Kidney (tissue), 14 donors: ENCODE measurements around the gene SEMA4G. TPM values are rescaled to one million over a fixed set of nuclear protein-coding genes. Genes with fewer than 3 reads are reported as not detected.

Source experiments
- DNase-seq, 5 donors: peaks; one replicate each; pipeline ENCODE4 v3.0.0-alpha.2; 2013 to 2020
- FAIRE-seq: peaks from 2 replicates; lab custom pipeline; 2012; peaks lifted over from hg19 to GRCh38; lab: Jason Lieb, UNC
- H3K27ac ChIP-seq, 2 donors: one replicate each; pipeline ENCODE4 v1.7.0; 2013; ENCODE audit warnings: low read depth in 2 of 2, low read length in 2 of 2, inconsistent platforms in 1 of 2
- H3K27me3 ChIP-seq: one replicate; pipeline ENCODE4 v1.7.1; 2013; ENCODE audit warnings: low read length, inconsistent platforms; ENCODE audit not compliant: control insufficient read depth, insufficient read depth
- H3K36me3 ChIP-seq, 3 donors: one replicate each; pipeline versions ENCODE4 v1.7.0 to v1.7.1; 2013; ENCODE audit warnings: low read length in 3 of 3, control low read depth in 1 of 3, inconsistent platforms in 1 of 3; ENCODE audit not compliant: insufficient read depth in 3 of 3, control insufficient read depth in 2 of 3
- H3K4me1 ChIP-seq, 3 donors: one replicate each; pipeline versions ENCODE4 v1.7.0 to v1.7.1; 2013; ENCODE audit warnings: low read length in 3 of 3, inconsistent platforms in 1 of 3, low read depth in 1 of 3; ENCODE audit not compliant: control insufficient read depth in 2 of 3, insufficient read depth in 2 of 3
- H3K4me3 ChIP-seq, 3 donors: one replicate each; pipeline versions ENCODE4 v1.7.0 to v1.8.1; 2013; ENCODE audit warnings: low read length in 3 of 3, control low read depth in 1 of 3, inconsistent platforms in 1 of 3
- H3K9ac ChIP-seq, 3 donors: one replicate each; pipeline versions ENCODE4 v1.7.0 to v1.7.1; 2013; ENCODE audit warnings: low read length in 3 of 3, control low read depth in 1 of 3, inconsistent platforms in 1 of 3
- H3K9me3 ChIP-seq, 3 donors: one replicate each; pipeline versions ENCODE4 v1.7.0 to v1.7.1; 2013; ENCODE audit warnings: low read length in 3 of 3, control low read depth in 1 of 3, inconsistent platforms in 1 of 3; ENCODE audit not compliant: control insufficient read depth in 2 of 3, insufficient read depth in 1 of 3
- CTCF ChIP-seq: IDR thresholded peaks from 3 replicates; pipeline ENCODE4 v1.5.1; 2012; ENCODE audit warnings: mild to moderate bottlenecking, moderate library complexity, borderline replicate concordance; ENCODE audit not compliant: insufficient read depth; ENCODE audit errors: extremely low read depth
- intact Hi-C: fragments of 100-400 bp; cut with DNase I; formaldehyde crosslinking; loops from one replicate; pipeline ENCODE4 v1.11.1; 2022
- polyA plus RNA-seq: library from polyadenylated mRNA; stranded (reverse); fragments of 350-450 nt; fragmentation: Illumina TruSeq; extraction: RNeasy Lipid Tissue Mini Kit (QIAGEN cat#74804); gene quantifications from one replicate; pipeline ENCODE4 v1.2.3, GENCODE V29; 2014; ENCODE audit warnings: low read depth, low replicate concordance; ENCODE audit not compliant: insufficient read depth
- total RNA-seq: library from RNA; stranded (reverse); fragmentation: NEBNext Ultra II Directional; extraction: Animal tissue kit (Norgen Biotek cat#: 25700); gene quantifications from one replicate; pipeline ENCODE4 v1.2.1, GENCODE V29; 2021
- donor health status: control.
- donor health status: control.
- donor health status: control.
- donor health status: control.
- donor health status: control.
- donor health status: DM: yes; HTN: yes; CAD: no.
- donor health status: Normal renal cell carcinoma (clear cell type).

Gene SEMA4G
- total and polyA plus RNA-seq, 2 donors from 2014 or later, result 6.1 to 23.5 TPM

GRCh38 chr10:100981178-100981772 lies 12.0 kb downstream of the SEMA4G start:
- Histone ChIP-seq H3K27ac (no peak overlapping the region), H3K36me3 (peaks cover 3 to 46% (median 24%) of the 10 kb centered on the region in 3 donors), H3K4me1 (peaks cover 4 to 11% (median 5%) of the 10 kb centered on the region in 3 donors), H3K4me3 (no peak overlapping the region), H3K27me3 (no peaks in the 10 kb centered on the region), H3K9ac (no peak overlapping the region), H3K9me3 (no peaks in the 10 kb centered on the region)
- DNase-seq, result no peak
- FAIRE-seq, result no peak
- TF ChIP-seq CTCF, result no peak
- intact Hi-C loops, result no loop called here

- Histone ChIP-seq H3K27me3 (no peaks in the 10 kb centered on the region), H3K9ac (no peak overlapping the region), H3K4me3 (no peak overlapping the region), H3K36me3 (peaks cover 3 to 37% (median 17%) of the 10 kb centered on the region in 3 donors), H3K4me1 (peaks cover 4 to 20% (median 18%) of the 10 kb centered on the region in 3 donors), H3K27ac (no peak overlapping the region), H3K9me3 (no peaks in the 10 kb centered on the region)
- FAIRE-seq, result no peak
- DNase-seq, result peak in 3 of 5 donors; percentile 6 to 54 (median 37)
- intact Hi-C loops, result no loop called here
- no peak for TF ChIP-seq CTCF
Observed at GRCh38 chr10:100982916-100983830, 13.9 kb downstream of the SEMA4G start.

GRCh38 chr10:100983868-100984671 lies 14.8 kb downstream of the SEMA4G start:
- FAIRE-seq, result no peak
- H3K9ac ChIP-seq, result no peak overlapping the region
- no peaks in the 10 kb centered on the region for H3K9me3 ChIP-seq
- H3K36me3 ChIP-seq, result peaks cover 3 to 28% (median 11%) of the 10 kb centered on the region in 3 donors
- intact Hi-C loops, result no loop called here
- peak in 3 of 5 donors; percentile 6 to 54 (median 22) for DNase-seq
- H3K27me3 ChIP-seq, result no peaks in the 10 kb centered on the region
- peaks cover 4 to 21% (median 20%) of the 10 kb centered on the region in 3 donors for H3K4me1 ChIP-seq
- H3K4me3 ChIP-seq, result no peak overlapping the region
- H3K27ac ChIP-seq, result no peak overlapping the region
- TF ChIP-seq CTCF, result no peak
